ENCODE measurements around the gene CAMK1G.

DNA sequence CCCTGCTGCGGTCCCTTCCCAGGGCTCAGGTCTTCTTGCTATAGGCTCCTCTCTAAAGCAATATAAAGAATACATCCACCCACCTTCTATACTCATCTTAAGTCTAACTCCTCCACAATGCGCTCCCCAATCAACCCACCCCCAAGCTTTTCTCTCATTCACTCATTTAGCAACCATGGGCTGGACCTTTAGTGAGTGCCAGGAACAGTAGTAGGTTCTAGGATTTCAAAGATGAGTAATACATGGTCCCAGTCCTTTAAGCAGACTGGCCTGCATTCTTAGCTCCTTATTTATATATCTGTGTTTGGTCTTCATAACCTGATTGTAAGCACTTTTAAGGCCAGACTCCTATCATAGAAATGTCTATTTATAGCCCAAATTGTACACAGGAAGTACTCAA is 5.9 kb downstream of the CAMK1G start:
- TF ChIP-seq, protein P1, sequence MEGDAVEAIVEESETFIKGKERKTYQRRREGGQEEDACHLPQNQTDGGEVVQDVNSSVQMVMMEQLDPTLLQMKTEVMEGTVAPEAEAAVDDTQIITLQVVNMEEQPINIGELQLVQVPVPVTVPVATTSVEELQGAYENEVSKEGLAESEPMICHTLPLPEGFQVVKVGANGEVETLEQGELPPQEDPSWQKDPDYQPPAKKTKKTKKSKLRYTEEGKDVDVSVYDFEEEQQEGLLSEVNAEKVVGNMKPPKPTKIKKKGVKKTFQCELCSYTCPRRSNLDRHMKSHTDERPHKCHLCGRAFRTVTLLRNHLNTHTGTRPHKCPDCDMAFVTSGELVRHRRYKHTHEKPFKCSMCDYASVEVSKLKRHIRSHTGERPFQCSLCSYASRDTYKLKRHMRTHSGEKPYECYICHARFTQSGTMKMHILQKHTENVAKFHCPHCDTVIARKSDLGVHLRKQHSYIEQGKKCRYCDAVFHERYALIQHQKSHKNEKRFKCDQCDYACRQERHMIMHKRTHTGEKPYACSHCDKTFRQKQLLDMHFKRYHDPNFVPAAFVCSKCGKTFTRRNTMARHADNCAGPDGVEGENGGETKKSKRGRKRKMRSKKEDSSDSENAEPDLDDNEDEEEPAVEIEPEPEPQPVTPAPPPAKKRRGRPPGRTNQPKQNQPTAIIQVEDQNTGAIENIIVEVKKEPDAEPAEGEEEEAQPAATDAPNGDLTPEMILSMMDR (IDR thresholded peaks at IDR 0.05) = no peak
- TF ChIP-seq POLR2A (IDR thresholded peaks at IDR 0.05) = no peak
- no peak for TF ChIP-seq POLR2AphosphoS5 (IDR thresholded peaks at IDR 0.05)
- no peak for TF ChIP-seq EP300 (IDR thresholded peaks at IDR 0.05)
